ENCODE data around the gene SLC6A13. TPM values are rescaled to one million over a fixed set of nuclear protein-coding genes. Genes with fewer than 3 reads are reported as not detected.

Gene SLC6A13
- total and polyA plus RNA-seq, 8 donors: not detected

DNA sequence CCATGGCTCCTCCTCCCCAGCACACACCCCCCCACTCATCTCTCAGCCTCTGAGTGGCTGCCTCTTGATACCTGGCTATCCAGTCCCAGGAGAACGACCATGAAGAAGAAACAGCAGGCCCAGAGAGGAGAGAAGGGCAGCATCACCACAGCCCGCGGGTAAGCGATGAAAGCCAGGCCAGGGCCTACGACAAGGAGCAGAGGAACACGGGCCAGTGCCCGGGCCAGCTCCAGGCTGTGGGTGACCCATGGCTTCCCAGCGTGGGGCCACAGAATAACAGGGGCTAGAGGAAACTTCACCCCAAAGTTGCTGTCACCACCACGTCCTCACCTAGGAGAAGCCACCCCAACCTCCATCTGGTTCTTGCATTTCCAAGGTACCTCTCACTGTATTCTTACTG, 38.3 kb downstream of the SLC6A13 start:
- no peaks in the 10 kb centered on the region for H3K9me3 ChIP-seq
- peaks cover 0 to 46% (median 8%) of the 10 kb centered on the region in 3 donors for H3K27me3 ChIP-seq
- intact Hi-C loops (cut with DNase I; ENCODE audit: low total_unique reads): no loop called here
- no peaks in the 10 kb centered on the region for H3K36me3 ChIP-seq
- TF ChIP-seq POLR2A (IDR thresholded peaks at IDR 0.05): no peak
- no peak for TF ChIP-seq EP300 (IDR thresholded peaks at IDR 0.05)
- TF ChIP-seq, protein P1, sequence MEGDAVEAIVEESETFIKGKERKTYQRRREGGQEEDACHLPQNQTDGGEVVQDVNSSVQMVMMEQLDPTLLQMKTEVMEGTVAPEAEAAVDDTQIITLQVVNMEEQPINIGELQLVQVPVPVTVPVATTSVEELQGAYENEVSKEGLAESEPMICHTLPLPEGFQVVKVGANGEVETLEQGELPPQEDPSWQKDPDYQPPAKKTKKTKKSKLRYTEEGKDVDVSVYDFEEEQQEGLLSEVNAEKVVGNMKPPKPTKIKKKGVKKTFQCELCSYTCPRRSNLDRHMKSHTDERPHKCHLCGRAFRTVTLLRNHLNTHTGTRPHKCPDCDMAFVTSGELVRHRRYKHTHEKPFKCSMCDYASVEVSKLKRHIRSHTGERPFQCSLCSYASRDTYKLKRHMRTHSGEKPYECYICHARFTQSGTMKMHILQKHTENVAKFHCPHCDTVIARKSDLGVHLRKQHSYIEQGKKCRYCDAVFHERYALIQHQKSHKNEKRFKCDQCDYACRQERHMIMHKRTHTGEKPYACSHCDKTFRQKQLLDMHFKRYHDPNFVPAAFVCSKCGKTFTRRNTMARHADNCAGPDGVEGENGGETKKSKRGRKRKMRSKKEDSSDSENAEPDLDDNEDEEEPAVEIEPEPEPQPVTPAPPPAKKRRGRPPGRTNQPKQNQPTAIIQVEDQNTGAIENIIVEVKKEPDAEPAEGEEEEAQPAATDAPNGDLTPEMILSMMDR (IDR thresholded peaks at IDR 0.05): no peak
- TF ChIP-seq POLR2AphosphoS5 (IDR thresholded peaks at IDR 0.05): no peak
- no peaks in the 10 kb centered on the region for H3K4me1 ChIP-seq
- DNase-seq: no peak
- H3K27ac ChIP-seq: no peak overlapping the region
- no peak overlapping the region for H3K4me3 ChIP-seq
- 83 to 91% (median 89%) methylated on average over 7 to 9 of the region's 9 CpGs for WGBS, 5 donors

DNA sequence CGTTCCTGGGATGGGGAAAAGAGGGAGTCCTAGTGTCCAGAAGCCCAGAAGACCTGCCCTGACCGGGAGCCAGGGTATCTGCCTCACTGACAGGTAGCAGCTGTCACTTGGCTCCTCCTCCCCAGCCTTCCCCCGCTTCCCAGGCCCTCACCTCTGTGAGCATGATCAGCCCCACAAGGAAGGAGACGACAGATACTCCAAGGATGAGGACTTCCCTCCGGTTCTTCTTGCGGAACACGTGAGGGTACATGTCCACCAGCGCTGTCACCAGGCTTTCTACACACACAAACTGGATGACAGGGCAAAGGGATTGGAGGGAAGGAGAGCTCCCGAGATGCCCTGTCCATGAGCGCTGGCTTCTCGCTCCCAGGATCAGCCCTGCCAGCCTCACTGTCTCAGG, 38.8 kb downstream of the SLC6A13 start:
- Histone ChIP-seq H3K4me3 (no peak overlapping the region), H3K27me3 (peaks cover 0 to 50% (median 8%) of the 10 kb centered on the region in 3 donors), H3K27ac (no peak overlapping the region), H3K4me1 (no peaks in the 10 kb centered on the region), H3K36me3 (no peaks in the 10 kb centered on the region), H3K9me3 (no peaks in the 10 kb centered on the region)
- intact Hi-C loops (cut with DNase I; ENCODE audit: low total_unique reads): no loop called here
- TF ChIP-seq, protein P1 (IDR thresholded peaks at IDR 0.05): no peak
- no peak for TF ChIP-seq POLR2A (IDR thresholded peaks at IDR 0.05)
- no peak for TF ChIP-seq POLR2AphosphoS5 (IDR thresholded peaks at IDR 0.05)
- TF ChIP-seq EP300 (IDR thresholded peaks at IDR 0.05): no peak
- DNase-seq: no peak
- WGBS, 5 donors: 70 to 86% (median 80%) methylated on average over 6 to 11 of the region's 11 CpGs

DNA sequence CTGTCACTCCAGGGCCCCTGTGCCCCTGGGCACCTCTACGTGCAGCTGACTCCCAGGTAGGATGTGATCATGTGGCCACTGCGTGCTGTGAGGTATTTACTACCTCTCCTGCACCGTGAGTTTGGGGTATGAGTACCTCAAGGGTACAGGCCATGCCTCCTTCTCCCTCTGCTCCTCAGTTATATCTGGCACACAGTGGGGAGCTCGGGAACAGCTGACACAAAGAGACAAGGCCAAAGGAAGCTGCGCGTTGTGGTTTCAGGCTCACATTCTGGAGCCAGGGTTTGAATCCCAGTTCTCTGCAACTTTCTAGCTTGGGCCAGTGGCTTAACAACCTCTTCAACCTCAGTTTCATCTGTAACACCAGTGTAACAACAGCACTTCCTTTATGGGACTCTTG, 40.9 kb downstream of the SLC6A13 start:
- Histone ChIP-seq H3K36me3 (no peaks in the 10 kb centered on the region), H3K27ac (no peak overlapping the region), H3K4me3 (no peak overlapping the region), H3K27me3 (peaks cover 0 to 50% (median 8%) of the 10 kb centered on the region in 3 donors), H3K4me1 (no peaks in the 10 kb centered on the region), H3K9me3 (no peaks in the 10 kb centered on the region)
- intact Hi-C loops (cut with DNase I; ENCODE audit: low total_unique reads): no loop called here
- no peak for DNase-seq
- TF ChIP-seq POLR2AphosphoS5 (IDR thresholded peaks at IDR 0.05) (no peak), EP300 (IDR thresholded peaks at IDR 0.05) (no peak), POLR2A (IDR thresholded peaks at IDR 0.05) (no peak)
- TF ChIP-seq, protein P1 (IDR thresholded peaks at IDR 0.05): no peak
- WGBS, 5 donors: 67 to 79% (median 77%) methylated on average over 6 of the region's 6 CpGs

DNA sequence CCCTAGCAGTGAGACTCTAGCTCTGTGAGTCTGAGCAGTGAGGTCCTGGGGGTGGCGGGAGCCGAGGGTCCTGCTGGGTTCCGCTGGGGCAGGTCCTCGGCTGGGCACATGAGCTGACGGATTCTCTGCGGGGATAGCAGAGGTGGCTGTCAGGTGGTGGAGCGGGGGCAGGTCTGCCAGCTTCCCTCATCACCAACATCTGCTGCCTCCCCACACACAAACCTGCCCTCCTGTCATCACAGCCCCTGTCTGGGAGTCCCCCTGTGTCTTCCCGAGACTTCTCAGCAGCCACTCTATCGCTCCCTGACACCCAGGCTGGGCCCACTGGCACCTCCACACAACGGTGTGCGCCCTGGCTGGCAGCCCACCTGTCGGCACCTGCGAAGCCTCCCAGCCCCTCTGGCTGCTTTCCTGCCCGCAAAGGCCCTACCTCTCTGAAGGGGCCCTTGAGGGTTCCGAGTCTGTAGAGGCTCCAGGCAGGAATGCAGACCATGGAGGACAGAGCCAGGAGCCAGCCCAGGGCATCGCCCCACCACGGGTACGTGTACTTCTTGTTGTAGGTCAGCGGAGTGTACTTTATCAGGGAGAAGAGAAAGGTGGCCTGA, 41.6 kb downstream of the SLC6A13 start:
- H3K27me3 ChIP-seq: peaks cover 0 to 46% (median 8%) of the 10 kb centered on the region in 3 donors
- no peak for DNase-seq
- no peaks in the 10 kb centered on the region for H3K4me1 ChIP-seq
- WGBS, 5 donors: 84 to 94% (median 88%) methylated on average over 12 to 19 of the region's 19 CpGs
- H3K9me3 ChIP-seq: no peaks in the 10 kb centered on the region
- H3K27ac ChIP-seq: no peak overlapping the region
- intact Hi-C loops (cut with DNase I; ENCODE audit: low total_unique reads): no loop called here
- TF ChIP-seq POLR2A (IDR thresholded peaks at IDR 0.05) (no peak), POLR2AphosphoS5 (IDR thresholded peaks at IDR 0.05) (no peak), EP300 (IDR thresholded peaks at IDR 0.05) (no peak)
- TF ChIP-seq, protein P1 (IDR thresholded peaks at IDR 0.05): no peak
- H3K4me3 ChIP-seq: no peak overlapping the region
- H3K36me3 ChIP-seq: no peaks in the 10 kb centered on the region
